Activated T-helper 2 cell treated with anti-CD3 and anti-CD28 coated beads, Interferon-gamma antibody, Interleukin-2, Interleukin-4, amounts not matched to agents 10 μg/mL and 5 μg/mL and 100 μg/mL, durations not matched to agents 14 hours and 24 hours and 36 hours (primary cell): Measurements from ENCODE around the gene SESN1. TPM values are rescaled to one million over a fixed set of nuclear protein-coding genes. Genes with fewer than 3 reads are reported as not detected.
"Not testable (repeated sequence)": the region's sequence is repeated elsewhere in the genome, so short reads cannot be mapped to it uniquely, and the experiment has no call there.

ENCODE experiments used
- DNase-seq: peaks from one replicate; pipeline ENCODE4 v3.0.0; 2021; ENCODE audit warnings: low spot score
- H3K27ac Mint-ChIP-seq: one replicate; pipeline ENCODE4 v1.8.0; 2021; ENCODE audit warnings: mixed read lengths
- H3K27me3 Mint-ChIP-seq: one replicate; pipeline ENCODE4 v1.8.0; 2021; ENCODE audit warnings: low read depth, mixed read lengths
- H3K36me3 Mint-ChIP-seq: one replicate; pipeline ENCODE4 v1.8.0; 2021; ENCODE audit warnings: low read depth, mixed read lengths
- H3K4me1 Mint-ChIP-seq: one replicate; pipeline ENCODE4 v1.8.0; 2021; ENCODE audit warnings: low read depth, mixed read lengths
- H3K4me3 Mint-ChIP-seq: one replicate; pipeline ENCODE4 v1.8.0; 2021; ENCODE audit warnings: low read depth, mild to moderate bottlenecking, moderate library complexity, mixed read lengths
- H3K9me3 Mint-ChIP-seq: one replicate; pipeline ENCODE4 v1.8.0; 2021; ENCODE audit warnings: mixed read lengths
- intact Hi-C: fragments of 100-400 bp; cut with micrococcal nuclease; formaldehyde crosslinking; loops from one replicate; pipeline ENCODE4 v1.15.1; 2023
- total RNA-seq: library from RNA; stranded (reverse); gene quantifications from 2 replicates; pipeline ENCODE4 v1.2.3, GENCODE V29; 2022

Gene SESN1
- 7.3 and 8.4 TPM in 2 replicates for total RNA-seq

DNA sequence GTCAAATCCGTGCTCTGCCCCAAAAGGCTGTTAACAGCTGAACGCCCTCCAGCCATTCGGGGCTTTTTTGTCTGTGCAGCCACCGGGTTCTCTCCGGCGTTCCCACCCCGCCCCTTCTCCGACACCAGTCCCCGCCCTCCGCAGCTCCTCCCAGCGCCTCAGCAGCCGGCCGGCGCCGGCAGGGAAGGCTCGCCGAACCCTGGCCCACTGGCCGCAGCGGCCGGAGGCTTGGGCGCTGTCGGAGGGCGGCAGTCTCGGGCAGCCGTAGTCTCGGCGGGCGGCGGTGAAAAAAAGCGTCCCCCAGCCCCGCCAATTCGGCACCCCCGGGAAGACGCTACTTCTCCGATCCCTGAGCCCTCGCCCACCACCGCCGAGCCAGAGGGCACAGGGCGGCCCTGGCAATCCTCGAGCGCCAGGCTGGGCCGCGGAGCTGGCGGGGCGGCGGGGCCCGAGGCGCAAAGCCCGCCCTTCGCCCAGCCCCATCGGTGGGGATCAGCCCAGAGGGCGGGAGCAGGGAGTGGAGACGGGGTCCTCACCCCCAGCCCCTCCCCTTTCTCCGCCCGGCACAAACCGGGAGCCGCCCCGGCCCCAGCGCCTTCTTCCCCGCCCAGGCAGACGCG lies at the start of gene SESN1:
Gene SESN1 (minus strand): TSS at position 431 of the 620 bp plus-strand sequence. CDS start 773 bp downstream, outside the sequence.
- H3K4me1 Mint-ChIP-seq, result peaks cover 45% of the 10 kb centered on the region

DNA sequence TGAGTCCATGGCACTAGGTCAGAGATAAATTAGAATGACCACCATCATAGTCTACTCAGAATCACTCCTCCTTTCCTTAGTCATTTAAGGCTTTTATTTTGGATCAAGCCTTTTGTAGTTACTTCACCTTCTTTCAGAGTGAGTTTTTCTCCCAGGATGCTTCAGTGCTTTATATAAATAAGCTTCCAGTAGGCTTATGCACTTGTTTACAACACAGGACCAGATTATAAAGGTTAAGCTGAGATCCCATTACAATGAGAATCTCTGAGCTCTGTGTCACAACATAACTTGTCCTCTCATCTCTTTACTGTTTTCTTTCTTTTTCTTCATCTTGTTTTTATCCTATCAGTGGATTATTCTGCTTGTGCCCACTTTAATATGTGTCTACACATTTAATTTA lies 48.5 kb upstream of the SESN1 start:
- no peaks in the 10 kb centered on the region for H3K27me3 Mint-ChIP-seq
- intact Hi-C loops, result no loop called here
- H3K27ac Mint-ChIP-seq, result no peak overlapping the region
- no peaks in the 10 kb centered on the region for H3K9me3 Mint-ChIP-seq
- peaks cover 28% of the 10 kb centered on the region for H3K36me3 Mint-ChIP-seq
- DNase-seq, result no peak
- no peak overlapping the region for H3K4me3 Mint-ChIP-seq
- no peaks in the 10 kb centered on the region for H3K4me1 Mint-ChIP-seq

More for the DNA sequence above, at the start of gene SESN1:
- peak within 1 kb of the TSS; percentile 93 for H3K4me3 Mint-ChIP-seq
- H3K27me3 Mint-ChIP-seq, result no peaks in the 10 kb centered on the region
- H3K36me3 Mint-ChIP-seq, result peaks cover 11% of the 10 kb centered on the region
- intact Hi-C loops, result loop anchor here (1.0 to 10.0 kb wide), 9 partner anchors 10 to 1780 kb away; partner anchors contain the start of genes AMD1, ARMC2, CD164 and MICAL1
- H3K9me3 Mint-ChIP-seq, result no peaks in the 10 kb centered on the region
- H3K27ac Mint-ChIP-seq, result peak within 1 kb of the TSS; percentile 99
- DNase-seq, result peak; percentile 78

DNA sequence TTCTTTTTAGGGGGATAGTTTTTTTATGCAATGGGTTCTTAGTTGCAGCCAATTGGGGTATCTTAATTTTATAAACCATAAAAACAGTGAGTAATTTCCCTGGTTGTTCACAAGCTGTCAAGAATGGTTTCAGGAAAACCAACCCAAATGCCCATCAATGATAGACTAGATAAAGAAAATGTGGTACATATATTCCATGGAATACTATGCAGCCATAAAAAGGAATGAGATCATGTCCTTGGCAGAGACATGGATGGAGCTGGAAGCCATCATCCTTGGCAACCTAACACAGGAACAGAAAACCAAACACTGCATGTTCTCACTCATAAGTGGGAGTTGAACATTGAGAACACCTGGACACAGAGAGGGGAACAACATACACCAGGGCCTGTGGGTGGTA lies 47.4 kb upstream of the SESN1 start:
- H3K27me3 Mint-ChIP-seq, H3K9me3 Mint-ChIP-seq, H3K27ac Mint-ChIP-seq, DNase-seq, intact Hi-C loops, H3K4me1 Mint-ChIP-seq, H3K4me3 Mint-ChIP-seq: not testable (repeated sequence)
- H3K36me3 Mint-ChIP-seq, result peaks cover 22% of the 10 kb centered on the region

DNA sequence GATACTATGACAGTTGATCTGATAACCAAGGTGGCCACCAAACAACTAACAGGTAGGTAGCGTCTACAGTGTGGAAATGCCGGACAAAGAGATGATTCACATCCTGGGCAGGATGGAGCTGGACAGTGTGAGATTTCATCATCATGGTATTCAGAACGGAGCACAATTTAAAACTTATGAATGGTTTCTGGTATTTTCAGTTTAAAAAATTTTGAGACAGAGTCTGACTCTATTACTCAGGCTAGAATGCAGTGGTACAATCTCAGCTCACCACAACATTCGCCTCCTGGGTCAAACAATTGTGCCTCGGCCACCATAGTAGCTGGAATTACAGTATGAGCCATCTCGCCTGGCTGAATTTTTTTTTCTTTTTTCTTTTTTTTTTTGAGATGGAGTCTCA lies 44.5 kb upstream of the SESN1 start:
- intact Hi-C loops, result no loop called here
- Mint-ChIP-seq H3K4me3 (no peak overlapping the region), H3K9me3 (no peaks in the 10 kb centered on the region), H3K4me1 (no peaks in the 10 kb centered on the region), H3K27me3 (no peaks in the 10 kb centered on the region), H3K27ac (no peak overlapping the region), H3K36me3 (peaks cover 20% of the 10 kb centered on the region)
- DNase-seq, result no peak

DNA sequence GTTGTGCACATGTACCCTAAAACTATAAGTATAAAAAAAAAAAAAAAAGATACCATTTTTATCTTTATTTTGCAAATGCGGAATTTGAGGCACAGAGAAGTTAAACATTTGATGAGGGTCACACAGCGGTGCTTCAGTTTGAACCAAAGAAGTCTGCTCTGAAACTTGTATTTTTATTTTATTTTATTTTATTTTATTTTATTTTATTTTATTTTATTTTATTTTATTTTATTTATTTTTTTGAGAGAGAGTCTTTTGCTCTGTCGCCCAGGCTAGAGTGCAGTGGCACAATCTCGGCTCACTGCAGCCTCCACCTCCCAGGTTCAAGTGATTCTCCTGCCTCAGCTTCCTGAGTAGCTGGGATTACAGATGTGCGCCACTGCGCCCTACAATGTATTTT lies 41.9 kb upstream of the SESN1 start:
- peaks cover 24% of the 10 kb centered on the region for H3K36me3 Mint-ChIP-seq
- H3K27ac Mint-ChIP-seq, intact Hi-C loops, H3K27me3 Mint-ChIP-seq, H3K9me3 Mint-ChIP-seq, H3K4me3 Mint-ChIP-seq, H3K4me1 Mint-ChIP-seq, DNase-seq: not testable (repeated sequence)

DNA sequence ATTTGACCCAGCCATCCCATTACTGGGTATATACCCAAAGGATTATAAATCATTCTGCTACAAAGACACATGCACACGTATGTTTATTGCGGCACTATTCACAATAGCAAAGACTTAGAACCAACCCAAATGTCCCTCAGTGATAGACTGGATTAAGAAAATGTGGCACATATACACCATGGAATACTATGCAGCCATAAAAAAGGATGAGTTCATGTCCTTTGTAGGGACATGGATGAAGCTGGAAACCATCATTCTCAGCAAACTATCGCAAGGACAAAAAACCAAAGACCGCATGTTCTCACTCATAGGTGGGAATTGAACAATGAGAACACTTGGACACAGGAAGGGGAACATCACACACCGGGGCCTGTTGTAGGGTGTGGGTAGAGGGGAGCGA lies 41.4 kb upstream of the SESN1 start:
- H3K27ac Mint-ChIP-seq, H3K4me1 Mint-ChIP-seq, H3K27me3 Mint-ChIP-seq, H3K9me3 Mint-ChIP-seq, H3K4me3 Mint-ChIP-seq, intact Hi-C loops, DNase-seq: not testable (repeated sequence)
- H3K36me3 Mint-ChIP-seq, result peaks cover 21% of the 10 kb centered on the region

DNA sequence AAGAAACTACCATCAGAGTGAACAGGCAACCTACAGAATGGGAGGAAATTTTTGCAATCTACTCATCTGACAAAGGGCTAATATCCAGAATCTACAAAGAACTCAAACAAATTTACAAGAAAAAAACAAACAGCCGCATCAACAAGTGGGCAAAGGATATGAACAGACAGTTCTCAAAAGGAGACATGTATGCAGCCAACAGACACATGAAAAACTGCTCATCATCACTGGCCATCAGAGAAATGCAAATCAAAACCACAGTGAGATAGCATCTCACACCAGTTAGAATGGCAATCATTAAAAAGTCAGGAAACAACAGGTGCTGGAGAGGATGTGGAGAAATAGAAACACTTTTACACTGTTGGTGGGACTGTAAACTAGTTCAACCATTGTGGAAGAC lies 41.0 kb upstream of the SESN1 start:
- H3K27me3 Mint-ChIP-seq, DNase-seq, H3K27ac Mint-ChIP-seq, H3K4me1 Mint-ChIP-seq, intact Hi-C loops, H3K4me3 Mint-ChIP-seq, H3K9me3 Mint-ChIP-seq: not testable (repeated sequence)
- H3K36me3 Mint-ChIP-seq, result peaks cover 19% of the 10 kb centered on the region

DNA sequence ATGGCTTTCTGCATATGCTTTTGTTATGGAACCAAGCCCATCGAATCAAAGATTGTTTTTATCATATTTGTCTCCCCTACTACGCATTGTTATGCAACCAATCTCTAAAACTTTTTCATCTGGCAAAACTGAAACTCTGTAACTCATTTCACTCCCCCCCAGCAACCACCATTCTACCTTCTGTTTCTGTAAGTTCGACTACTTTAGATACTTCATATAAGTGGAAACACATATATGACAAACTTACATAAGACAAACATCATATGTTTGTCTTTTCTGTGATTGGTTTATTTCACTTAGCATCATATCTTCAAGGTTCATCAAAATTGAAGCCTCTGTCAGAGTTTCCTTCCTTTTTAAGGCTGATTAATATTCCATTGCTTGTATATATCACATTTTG lies 35.4 kb upstream of the SESN1 start:
- peaks cover 22% of the 10 kb centered on the region for H3K36me3 Mint-ChIP-seq
- no peak overlapping the region for H3K4me3 Mint-ChIP-seq
- DNase-seq, result no peak
- H3K27me3 Mint-ChIP-seq, result no peaks in the 10 kb centered on the region
- no peaks in the 10 kb centered on the region for H3K9me3 Mint-ChIP-seq
- intact Hi-C loops, result no loop called here
- no peak overlapping the region for H3K27ac Mint-ChIP-seq
- peaks cover 4% of the 10 kb centered on the region for H3K4me1 Mint-ChIP-seq

DNA sequence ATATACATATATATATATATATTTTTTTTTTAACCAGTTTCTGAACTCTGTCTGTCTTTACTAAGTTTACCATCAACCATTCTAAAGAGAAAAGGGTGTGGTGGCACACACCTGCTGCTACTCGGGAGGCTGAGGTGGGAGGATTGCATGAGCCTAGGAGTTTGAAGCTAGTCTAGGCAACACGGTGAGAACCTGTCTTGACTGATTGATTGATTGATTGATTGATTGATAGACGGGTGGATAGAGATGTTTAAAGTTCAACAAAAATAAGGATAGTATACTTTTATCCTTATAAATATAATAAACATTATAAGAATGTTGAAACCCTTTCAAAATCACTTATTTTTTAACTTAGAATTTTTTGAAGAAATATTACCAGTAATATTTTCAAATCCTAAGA lies 30.9 kb upstream of the SESN1 start:
- Mint-ChIP-seq H3K4me1 (peaks cover 19% of the 10 kb centered on the region), H3K27me3 (no peaks in the 10 kb centered on the region), H3K36me3 (peaks cover 8% of the 10 kb centered on the region), H3K9me3 (no peaks in the 10 kb centered on the region), H3K4me3 (no peak overlapping the region), H3K27ac (no peak overlapping the region)
- no peak for DNase-seq
- intact Hi-C loops, result no loop called here

DNA sequence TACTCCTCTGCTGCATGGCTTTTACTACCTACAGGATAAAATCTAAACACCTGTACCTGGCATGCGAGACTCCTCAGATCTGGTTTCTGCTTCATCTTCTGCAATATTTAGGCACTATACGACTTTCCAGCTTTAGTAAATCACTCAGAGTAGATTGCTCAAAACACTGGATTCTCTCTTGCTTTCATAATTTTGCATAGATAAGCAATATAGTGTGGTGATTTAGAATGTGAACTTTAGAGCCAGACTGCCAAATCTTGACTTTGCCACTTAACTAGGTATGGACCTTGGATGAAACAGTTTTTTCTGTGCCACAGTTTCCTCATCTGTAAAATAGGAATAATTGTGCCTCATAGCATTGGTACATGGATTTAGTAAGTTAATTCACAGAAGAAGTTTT lies 29.6 kb upstream of the SESN1 start:
- H3K27me3 Mint-ChIP-seq, result no peaks in the 10 kb centered on the region
- peaks cover 4% of the 10 kb centered on the region for H3K36me3 Mint-ChIP-seq
- DNase-seq, result no peak
- intact Hi-C loops, result no loop called here
- H3K9me3 Mint-ChIP-seq, result no peaks in the 10 kb centered on the region
- peaks cover 26% of the 10 kb centered on the region for H3K4me1 Mint-ChIP-seq
- no peak overlapping the region for H3K27ac Mint-ChIP-seq
- no peak overlapping the region for H3K4me3 Mint-ChIP-seq

DNA sequence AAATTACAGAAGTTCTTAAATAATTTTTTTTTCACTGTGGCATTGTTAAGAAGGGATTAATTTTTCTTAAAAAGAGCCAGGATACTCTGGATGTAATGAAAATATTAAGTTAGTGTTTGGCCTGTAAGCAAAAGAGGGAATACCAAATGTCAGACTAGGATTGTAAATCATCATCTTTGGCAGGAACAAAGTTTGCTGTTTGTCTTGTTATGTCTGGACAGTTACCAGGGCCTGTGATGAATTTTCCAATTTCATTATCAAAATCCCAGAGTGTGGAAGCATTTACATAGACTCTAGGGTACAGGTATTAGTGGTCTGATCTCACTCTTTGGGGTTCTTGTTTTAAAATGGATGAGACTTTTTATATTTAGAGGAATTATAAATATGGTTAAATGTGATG lies 26.8 kb upstream of the SESN1 start:
- no peak for DNase-seq
- Mint-ChIP-seq H3K9me3 (no peaks in the 10 kb centered on the region), H3K27me3 (no peaks in the 10 kb centered on the region), H3K4me3 (no peak overlapping the region), H3K27ac (no peak overlapping the region), H3K4me1 (peaks cover 29% of the 10 kb centered on the region), H3K36me3 (no peaks in the 10 kb centered on the region)
- intact Hi-C loops, result no loop called here

DNA sequence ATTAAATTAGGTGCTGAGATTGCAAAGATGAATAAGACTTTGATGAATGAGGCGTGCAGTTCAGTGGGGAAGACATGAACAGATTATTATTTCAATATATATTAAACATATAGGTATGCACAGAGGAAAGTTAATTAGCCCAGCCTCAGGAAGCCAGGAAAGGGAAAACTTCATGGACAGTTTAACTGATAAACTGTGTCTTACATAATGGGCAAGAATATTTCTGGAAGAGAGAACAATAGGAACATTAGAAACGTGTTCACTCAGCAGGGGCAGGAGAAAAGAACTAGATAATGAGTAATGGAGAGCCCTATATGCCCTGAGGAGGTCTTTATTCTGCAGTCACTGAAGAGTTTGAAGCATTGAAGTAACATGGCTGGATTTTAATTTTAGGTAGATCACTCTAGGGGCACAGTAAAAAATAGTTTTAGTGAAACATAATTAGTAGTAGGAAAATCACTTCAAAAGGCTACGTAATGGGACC lies 24.3 kb upstream of the SESN1 start:
- H3K27ac Mint-ChIP-seq, result no peak overlapping the region
- H3K36me3 Mint-ChIP-seq, result no peaks in the 10 kb centered on the region
- H3K4me1 Mint-ChIP-seq, result peaks cover 27% of the 10 kb centered on the region
- H3K27me3 Mint-ChIP-seq, result no peaks in the 10 kb centered on the region
- intact Hi-C loops, result no loop called here
- H3K4me3 Mint-ChIP-seq, result no peak overlapping the region
- DNase-seq, result no peak
- no peaks in the 10 kb centered on the region for H3K9me3 Mint-ChIP-seq

DNA sequence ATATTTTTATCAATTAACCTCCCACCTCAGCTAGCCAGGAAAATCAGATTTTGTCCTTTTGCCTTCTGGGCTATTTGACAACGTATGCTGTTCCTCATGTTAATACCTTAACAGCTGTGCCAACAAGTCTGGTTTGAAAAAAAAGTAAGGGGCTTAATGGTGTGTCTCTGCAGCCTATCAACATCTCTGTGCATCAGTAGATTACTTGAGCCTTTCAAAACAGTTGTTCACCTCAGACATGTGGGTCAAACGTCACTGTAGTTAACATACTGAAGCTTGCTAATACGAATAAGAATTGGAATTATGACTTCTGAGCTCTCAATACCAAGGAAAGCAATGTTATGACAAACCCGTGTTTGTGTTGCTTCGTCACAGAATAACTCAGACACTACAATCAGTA lies 23.7 kb upstream of the SESN1 start:
- Mint-ChIP-seq H3K4me3 (no peak overlapping the region), H3K4me1 (peaks cover 27% of the 10 kb centered on the region), H3K36me3 (no peaks in the 10 kb centered on the region), H3K9me3 (no peaks in the 10 kb centered on the region), H3K27ac (no peak overlapping the region), H3K27me3 (no peaks in the 10 kb centered on the region)
- DNase-seq, result no peak
- intact Hi-C loops, result no loop called here
